ENCODE data around the gene RBMS1.

Gene RBMS1

DNA sequence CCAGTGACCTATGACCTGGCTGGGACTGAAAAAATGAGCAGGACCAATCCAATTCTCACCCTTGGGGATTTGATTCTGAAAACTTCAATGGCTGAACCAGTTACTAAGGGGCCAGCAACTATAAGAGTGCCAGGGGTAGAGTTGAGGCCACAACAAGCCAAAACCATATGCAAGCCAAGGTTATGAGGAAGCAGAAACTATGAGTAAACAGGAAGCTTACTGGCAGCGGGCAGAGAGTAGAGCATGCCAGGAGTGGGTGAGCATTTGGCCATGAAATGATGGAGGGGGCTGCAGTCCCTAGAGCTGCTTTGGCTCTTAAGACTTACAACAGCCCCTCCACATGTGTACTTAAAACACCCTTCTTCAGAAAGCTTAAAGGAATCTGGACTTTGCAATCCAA lies 82.4 kb downstream of the RBMS1 start:
- DNase-seq: no peak

- DNase-seq: no peak
Observed at GRCh38 chr2:160409480-160409879, 84.1 kb downstream of the RBMS1 start.

- no peak for DNase-seq
Observed at GRCh38 chr2:160408959-160409291, 84.7 kb downstream of the RBMS1 start.

GRCh38 chr2:160408173-160408958 lies 85.2 kb downstream of the RBMS1 start:
- peak in 2 of 58 donors; percentile 13 to 22 for DNase-seq

DNA sequence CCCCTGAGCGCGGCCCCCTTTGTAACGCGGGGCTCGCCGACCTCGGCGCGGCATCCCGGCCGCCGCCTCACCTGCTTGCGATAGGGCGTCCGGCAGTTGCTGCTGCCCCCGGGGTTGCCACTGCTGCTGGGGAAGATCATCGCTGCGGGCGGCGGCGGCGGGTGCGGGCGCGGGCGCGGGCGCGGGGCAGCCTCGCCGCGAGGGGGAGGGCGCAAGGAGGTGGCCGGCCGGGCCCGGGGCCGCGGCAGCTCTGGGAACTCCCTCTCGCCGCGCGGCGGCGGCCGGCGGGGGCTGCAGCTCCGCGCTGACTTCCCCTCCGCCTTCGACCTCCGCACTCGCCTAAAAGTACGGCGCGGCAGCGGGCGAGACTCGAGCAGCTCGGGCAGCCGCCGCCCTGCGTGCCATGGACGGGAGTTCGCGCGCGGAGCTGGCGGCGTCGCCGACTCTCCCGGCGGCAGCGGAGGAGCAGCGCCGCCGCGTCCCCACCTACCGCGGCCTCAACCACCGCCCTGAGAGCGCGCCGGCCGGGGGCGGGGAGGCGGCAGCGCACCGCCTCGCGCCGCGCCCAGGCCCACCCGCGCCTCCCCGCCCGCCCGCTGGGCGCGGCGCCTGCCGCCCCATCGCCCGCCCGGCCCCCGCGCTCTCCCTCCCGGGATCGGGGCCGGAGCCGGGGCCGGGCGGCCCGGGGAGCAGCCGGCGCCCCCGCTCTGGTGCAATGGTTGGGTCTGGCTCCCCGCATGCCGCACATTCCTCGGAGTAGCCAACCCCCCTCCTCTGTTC lies 86.0 kb downstream of the RBMS1 start:
- DNase-seq: peak in 28 of 58 donors; percentile 10 to 70 (median 28)

DNA sequence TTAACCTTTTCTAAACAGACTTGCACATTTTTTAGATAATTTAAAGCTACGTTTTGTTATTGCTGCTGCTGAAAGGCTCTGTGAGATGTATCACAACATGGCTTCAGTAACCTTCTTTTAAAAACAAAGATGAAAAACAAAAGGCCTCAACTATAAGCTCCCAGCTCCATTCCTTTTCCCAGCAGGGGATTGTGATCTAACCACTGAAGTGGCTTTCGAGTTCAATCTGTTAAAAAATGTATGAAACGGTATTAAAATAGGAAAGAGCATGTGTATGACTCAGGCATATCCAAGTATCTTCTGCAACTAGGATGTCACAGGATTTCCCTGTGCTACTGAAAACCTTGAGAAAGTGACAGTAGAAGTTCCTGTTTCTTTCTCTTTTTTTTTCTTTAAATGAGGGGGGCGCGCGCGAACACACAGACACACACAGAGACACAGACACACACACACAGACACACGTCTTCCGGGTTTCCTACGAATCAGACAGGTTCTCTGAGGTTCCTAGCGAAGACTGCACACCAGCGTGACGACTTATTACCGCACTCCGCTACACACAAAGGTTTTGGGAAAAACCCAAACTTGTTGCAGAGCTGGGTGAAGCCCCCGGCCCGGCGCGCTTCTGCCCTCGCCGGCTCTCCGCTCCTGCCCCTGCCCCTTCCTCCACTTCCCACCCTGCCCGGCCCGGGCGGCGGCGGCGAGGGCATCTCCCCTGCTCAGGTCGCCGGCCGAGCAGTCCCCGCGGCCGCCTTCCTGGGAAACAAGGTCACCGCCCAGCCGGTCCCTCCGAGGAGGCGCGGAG lies 86.8 kb downstream of the RBMS1 start:
- DNase-seq: peak in 39 of 58 donors; percentile 9 to 66 (median 28)

GRCh38 chr2:160405077-160405867 lies 88.3 kb downstream of the RBMS1 start:
- no peak for DNase-seq

DNA sequence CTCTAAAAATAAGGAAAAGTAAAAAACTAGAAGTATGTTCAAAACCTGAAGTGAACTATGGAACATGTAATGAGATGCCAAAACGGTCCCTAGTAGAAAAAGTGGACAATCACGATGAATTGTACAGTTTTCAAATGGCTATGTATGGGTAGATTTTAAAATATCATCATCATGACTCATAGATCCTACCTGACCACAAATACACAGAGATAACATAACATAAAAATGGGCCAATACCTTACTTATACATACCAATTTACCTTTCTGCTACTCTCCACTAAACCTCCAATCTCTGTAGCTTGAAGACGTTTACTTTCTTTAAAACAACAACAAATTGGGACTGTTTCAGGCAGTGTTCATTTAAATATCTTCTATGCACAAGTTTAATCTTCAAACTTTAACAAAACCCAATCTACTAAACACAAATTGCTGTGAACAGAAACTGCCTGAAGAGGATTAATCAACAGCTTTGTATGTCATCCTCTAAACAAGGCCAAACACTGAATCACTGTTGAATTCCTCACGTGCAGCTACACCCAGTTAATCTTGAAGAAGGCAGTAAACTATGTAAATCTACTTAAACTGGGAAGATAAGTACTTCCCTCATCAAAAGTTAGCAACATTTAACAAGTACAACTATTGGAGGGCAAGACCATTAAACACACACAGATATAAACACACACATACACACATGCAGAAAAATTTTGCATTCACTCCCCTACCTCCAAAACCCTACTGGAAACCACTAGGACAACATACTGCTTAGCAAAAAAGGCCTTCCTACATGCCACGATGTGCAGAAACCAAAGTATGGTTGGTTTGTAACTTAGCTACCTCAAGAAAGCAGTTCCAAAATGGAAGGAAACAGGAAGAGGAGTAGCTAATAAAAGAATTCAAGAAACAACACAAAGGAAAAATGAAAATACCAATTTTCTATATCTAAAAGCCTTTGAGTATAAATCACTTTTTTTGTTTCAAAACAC lies 90.3 kb downstream of the RBMS1 start:
- DNase-seq: no peak

- DNase-seq: no peak
Observed at GRCh38 chr2:160402501-160402900, 91.1 kb downstream of the RBMS1 start.

DNA sequence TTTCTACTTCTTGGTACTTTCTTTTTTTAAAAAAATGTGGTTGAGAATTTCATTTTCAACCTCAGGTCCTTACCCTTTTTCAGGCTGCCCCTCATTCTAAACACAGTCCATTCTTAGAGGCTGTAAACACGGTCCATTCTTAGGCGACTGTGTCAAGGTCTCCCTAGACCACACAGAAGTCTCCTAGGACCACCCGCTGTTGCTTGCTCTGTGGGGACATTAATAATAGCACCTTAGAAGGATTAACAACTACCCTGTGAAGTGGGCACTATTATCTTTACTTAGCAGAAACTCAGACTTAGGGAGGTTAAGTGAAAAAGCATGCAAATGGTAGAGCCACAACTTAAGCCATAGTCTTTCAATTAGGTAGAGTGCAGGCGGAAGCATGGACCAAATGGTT lies 91.7 kb downstream of the RBMS1 start:
- no peak for DNase-seq

GRCh38 chr2:160399880-160400279 lies 93.7 kb downstream of the RBMS1 start:
- no peak for DNase-seq

GRCh38 chr2:160397530-160397865 lies 96.1 kb downstream of the RBMS1 start:
- DNase-seq: no peak

- no peak for DNase-seq
Observed at GRCh38 chr2:160394153-160394552, 99.5 kb downstream of the RBMS1 start.

DNA sequence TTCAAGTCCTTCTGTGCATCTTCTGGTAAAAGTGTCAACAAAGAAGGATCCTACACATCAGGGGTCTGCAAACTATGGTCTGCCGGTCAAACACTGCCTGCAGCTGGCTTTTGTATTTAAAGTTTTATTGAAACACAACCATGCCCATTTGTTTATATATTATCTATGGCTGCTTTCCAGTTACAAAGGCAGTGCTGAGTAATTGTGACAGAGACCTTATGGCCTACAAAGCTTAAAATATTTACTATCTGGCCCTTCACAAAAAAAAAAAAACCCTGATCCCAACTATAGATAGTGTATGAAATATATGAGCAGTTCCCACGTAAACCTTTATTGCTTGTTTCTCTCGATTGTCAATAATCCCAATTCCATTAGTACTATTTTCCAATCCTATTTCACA lies 101.4 kb downstream of the RBMS1 start:
- DNase-seq: no peak

DNA sequence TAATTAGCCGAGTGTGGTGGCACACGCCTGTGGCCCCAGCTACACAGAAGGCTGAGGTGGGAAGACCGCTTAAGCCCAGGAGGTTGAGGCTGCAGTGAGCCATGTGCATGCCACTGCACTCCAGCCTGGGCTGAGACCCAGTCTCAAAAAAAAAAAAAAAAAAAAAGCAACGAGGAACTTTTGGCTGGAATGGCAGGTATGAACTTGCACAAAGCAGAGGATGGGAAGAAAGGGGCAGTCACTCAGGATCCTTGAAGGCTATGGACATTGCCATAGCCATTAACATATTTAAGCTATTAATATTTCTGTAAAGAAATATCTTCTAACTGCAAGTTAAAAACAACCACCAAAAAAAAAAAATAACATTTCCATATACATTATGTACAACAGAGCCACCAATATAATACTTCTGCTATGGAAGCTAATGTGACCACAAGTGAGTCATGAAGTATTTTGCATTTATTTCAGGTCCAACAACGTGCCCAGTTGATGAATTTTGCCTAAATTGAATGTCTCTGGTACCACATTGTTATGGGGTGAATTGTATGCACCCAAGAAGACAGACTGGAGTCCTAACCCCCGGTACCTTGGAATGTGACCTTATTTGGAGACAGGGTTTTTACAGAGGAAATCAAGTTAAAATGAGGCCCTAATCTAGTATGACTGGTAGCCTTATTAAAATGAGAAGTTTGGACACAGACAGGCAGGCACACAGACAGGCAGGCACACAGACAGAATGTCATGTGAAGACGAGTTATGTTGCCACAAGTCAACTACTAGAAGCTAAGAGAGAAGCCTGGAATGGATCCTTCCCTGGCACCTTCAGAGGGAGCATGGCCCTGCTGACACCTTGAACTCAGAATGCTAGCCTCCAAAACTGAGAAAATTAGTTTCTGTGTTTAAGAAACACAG lies 102.8 kb downstream of the RBMS1 start:
- DNase-seq: no peak

DNA sequence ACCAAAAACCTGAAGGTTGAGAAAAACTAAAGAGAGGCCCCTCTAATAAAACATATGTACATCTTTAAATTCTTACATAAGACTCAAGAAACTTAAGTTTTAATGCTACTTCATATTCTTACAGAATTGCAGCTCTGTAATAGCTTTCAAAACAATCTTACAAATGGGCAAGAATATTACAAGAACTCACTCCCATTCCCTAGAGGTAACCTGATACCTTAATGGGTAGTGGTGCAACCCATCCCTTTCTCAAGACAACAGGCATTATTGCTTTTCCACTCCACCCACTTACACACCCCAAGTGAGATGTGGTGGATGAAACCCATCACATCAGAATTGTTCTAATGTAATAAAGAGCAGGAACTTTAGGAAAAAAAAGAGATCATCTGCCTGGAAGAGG lies 103.7 kb downstream of the RBMS1 start:
- DNase-seq: no peak

DNA sequence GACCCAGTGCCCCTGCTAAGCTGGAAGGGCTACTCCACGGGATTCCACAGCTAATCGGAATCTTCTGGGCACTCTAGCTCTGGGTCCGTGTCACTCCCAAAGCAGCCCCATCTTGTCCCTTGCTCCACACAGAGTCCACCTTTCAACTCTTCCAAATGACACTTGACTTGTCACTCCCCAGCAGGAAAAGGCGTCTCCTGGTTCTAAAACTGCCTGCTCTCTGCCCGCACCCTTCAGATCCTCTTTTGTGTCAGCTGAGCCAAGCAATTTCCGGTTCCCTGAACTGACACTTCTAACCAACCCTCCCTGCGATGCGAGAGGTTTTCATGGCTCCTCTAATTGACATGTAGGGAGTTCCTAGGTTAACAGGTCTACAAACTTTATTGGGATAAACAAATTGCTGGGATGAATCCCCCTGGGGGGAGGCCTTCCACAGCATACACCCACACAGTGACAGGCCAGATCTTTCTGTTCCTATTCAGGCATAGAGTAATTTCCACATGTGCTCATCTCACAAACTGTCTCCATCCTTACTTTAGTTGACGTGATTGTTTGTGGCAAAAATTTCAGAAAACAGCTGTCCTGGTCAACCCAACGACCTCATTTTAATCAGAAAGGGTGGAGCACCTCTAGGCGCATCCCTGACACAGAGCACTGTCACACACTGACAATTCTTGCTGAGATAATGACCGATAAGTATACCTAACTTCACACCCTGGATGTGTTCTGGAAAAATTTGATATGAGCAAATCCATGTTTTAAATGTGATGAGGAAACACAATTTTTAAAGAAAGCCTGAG lies 104.9 kb downstream of the RBMS1 start:
- DNase-seq: peak in 4 of 58 donors; percentile 11 to 17 (median 14)
